Left ventricle myocardium inferior (tissue), 1 donor: Measurements from ENCODE around the gene SNX22. TPM values are rescaled to one million over a fixed set of nuclear protein-coding genes. Genes with fewer than 3 reads are reported as not detected.

Source experiments
- DNase-seq: peaks from one replicate; pipeline ENCODE4 v3.0.0-alpha.2; 2020
- H3K27ac ChIP-seq: fragments of 200-600 bp; replicated peaks from 2 replicates; pipeline ENCODE4 v1.8.0; 2021
- H3K27me3 ChIP-seq: fragments of 200-600 bp; 2 replicates; pipeline ENCODE4 v1.8.0; 2021; ENCODE audit warnings: low read depth
- H3K36me3 ChIP-seq: fragments of 200-600 bp; 2 replicates; pipeline ENCODE4 v1.8.0; 2021
- H3K4me1 ChIP-seq: fragments of 200-600 bp; 2 replicates; pipeline ENCODE4 v1.8.0; 2021
- H3K4me3 ChIP-seq: fragments of 200-600 bp; 2 replicates; pipeline ENCODE4 v1.8.0; 2021; ENCODE audit warnings: mild to moderate bottlenecking, moderate library complexity
- H3K9me3 ChIP-seq: fragments of 200-600 bp; replicated peaks from 2 replicates; pipeline ENCODE4 v1.8.0; 2021
- intact Hi-C: fragments of 100-400 bp; cut with micrococcal nuclease; formaldehyde crosslinking; loops from one replicate; pipeline ENCODE4 v1.11.0; 2022
- total RNA-seq: library from RNA; stranded (reverse); fragmentation: NEBNext Ultra II Directional; extraction: Animal tissue kit (Norgen Biotek cat#: 25700); gene quantifications from one replicate; pipeline ENCODE4 v1.2.1, GENCODE V29; 2021
- TF ChIP-seq, protein P1 (sequence below): fragments of 200-600 bp; IDR thresholded peaks from 2 replicates; pipeline ENCODE4 v1.8.0; 2021; ENCODE audit warnings: antibody characterized with exemption, mild to moderate bottlenecking, borderline replicate concordance
- donor health status: DM: no; HTN: yes; CAD: no; lungs with severe emphysema.

The SNX22 gene
- total RNA-seq, 1 donor from 2014 or later = 2.0 TPM

DNA sequence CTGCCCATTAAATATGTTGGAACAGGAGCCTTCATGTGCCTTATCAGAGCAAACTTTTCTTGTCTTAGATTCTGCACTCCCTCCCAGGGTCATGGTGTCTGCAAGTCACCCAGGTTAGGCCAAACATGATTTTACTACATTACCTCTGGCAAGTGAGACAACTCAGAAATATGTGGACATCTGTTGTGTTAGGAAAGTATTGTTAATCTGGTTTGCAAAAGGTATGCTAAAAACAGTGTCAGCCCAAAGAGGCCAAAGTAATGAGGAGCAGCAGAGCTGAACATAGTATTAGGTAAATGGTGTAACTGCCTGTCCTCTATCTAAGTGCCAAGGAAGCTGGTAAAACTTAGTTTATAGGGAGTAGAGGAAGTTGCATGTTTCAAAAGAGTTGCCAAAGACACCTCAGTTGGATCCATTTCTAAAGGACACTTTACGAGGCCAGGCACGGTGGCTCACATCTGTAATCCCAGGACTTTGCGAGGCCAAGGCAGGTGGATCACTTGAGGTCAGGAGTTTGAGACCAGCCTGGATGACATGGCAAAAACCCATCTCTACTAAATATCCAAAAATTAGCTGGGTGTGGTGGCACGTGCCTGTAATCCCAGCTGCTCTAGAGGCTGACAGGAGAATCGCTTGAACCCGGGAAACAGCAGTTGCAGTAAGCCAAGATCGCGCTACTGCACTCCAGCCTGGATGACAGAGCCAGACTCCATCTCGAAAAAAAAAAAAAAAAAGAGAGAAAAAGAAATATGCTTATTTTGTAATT, 33.8 kb downstream of the SNX22 start:
- peaks cover 41% of the 10 kb centered on the region for H3K36me3 ChIP-seq
- H3K4me1 ChIP-seq = no peaks in the 10 kb centered on the region
- DNase-seq = no peak
- intact Hi-C loops = no loop called here
- H3K9me3 ChIP-seq = no peaks in the 10 kb centered on the region
- H3K27me3 ChIP-seq = no peaks in the 10 kb centered on the region
- TF ChIP-seq, protein P1, sequence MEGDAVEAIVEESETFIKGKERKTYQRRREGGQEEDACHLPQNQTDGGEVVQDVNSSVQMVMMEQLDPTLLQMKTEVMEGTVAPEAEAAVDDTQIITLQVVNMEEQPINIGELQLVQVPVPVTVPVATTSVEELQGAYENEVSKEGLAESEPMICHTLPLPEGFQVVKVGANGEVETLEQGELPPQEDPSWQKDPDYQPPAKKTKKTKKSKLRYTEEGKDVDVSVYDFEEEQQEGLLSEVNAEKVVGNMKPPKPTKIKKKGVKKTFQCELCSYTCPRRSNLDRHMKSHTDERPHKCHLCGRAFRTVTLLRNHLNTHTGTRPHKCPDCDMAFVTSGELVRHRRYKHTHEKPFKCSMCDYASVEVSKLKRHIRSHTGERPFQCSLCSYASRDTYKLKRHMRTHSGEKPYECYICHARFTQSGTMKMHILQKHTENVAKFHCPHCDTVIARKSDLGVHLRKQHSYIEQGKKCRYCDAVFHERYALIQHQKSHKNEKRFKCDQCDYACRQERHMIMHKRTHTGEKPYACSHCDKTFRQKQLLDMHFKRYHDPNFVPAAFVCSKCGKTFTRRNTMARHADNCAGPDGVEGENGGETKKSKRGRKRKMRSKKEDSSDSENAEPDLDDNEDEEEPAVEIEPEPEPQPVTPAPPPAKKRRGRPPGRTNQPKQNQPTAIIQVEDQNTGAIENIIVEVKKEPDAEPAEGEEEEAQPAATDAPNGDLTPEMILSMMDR = no peak
- H3K27ac ChIP-seq = no peak overlapping the region
- no peak overlapping the region for H3K4me3 ChIP-seq

DNA sequence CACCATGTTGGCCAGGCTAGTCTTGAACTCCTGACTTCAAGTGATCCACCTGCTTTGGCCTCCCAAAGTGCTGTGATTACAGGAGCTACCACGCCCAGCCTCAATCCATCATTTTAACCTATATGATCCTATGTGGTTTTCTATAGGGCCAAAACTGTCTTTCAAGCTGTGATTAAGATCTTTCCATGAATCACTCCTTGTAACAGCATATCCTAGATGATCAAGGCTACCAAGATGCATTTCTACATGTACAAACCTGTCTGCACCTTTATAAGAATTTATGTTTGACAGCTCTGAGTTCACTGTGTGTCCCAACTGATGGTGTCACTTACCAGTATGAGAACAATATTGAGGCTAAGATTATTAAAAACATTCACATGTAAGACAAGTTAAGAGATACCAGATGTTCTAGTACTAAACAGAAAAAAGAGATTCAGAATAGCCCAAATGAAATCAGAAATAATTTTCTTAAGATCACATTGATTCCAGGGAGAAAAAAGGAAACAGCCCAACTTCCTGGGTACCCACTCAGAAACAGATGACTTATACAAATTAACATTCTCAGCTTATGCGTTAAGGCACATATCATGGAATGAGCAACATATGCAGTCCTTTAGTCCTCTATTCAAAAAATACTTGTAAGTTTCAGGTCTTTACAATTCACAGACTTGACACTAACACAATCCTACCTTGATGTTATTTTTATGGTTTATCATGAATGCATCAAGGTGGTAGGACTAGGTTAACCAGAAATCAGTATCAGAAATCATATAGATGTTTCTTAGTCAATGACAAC, 36.1 kb downstream of the SNX22 start:
- Histone ChIP-seq H3K4me1 (no peaks in the 10 kb centered on the region), H3K9me3 (no peaks in the 10 kb centered on the region), H3K27me3 (no peaks in the 10 kb centered on the region), H3K27ac (no peak overlapping the region), H3K36me3 (peaks cover 39% of the 10 kb centered on the region), H3K4me3 (no peak overlapping the region)
- DNase-seq = no peak
- intact Hi-C loops = no loop called here
- TF ChIP-seq, protein P1 = no peak

GRCh38 chr15:64191971-64192830, 40.7 kb downstream of the SNX22 start:
- no peak overlapping the region for H3K27ac ChIP-seq
- intact Hi-C loops = no loop called here
- no peak for DNase-seq
- H3K9me3 ChIP-seq = no peaks in the 10 kb centered on the region
- no peak overlapping the region for H3K4me3 ChIP-seq
- H3K27me3 ChIP-seq = no peaks in the 10 kb centered on the region
- TF ChIP-seq, protein P1 = no peak
- H3K36me3 ChIP-seq = peaks cover 35% of the 10 kb centered on the region
- H3K4me1 ChIP-seq = peaks cover 2% of the 10 kb centered on the region

DNA sequence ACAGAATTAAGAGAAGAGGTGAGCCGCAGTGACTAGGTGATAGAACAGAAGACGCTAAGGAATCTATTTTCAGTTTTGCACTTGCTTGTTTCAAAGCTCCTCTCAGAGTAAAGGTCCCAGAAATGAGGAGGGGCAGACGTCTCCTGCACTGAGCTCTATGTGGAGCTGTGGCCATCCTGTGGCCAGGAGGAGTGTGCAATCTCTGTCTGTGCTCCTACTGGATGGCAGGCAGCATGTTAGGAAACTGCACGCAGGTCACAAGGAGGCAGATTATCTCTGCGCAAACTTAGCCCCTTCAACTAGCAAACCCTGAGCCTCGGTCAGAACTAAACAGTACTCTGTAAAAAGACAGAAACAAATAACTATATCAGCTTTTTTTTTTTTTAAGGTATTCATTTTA, 42.4 kb downstream of the SNX22 start:
- Histone ChIP-seq H3K36me3 (peaks cover 19% of the 10 kb centered on the region), H3K9me3 (no peaks in the 10 kb centered on the region), H3K4me3 (no peak overlapping the region), H3K27me3 (no peaks in the 10 kb centered on the region), H3K4me1 (peaks cover 9% of the 10 kb centered on the region), H3K27ac (no peak overlapping the region)
- TF ChIP-seq, protein P1 = no peak
- DNase-seq = no peak
- intact Hi-C loops = no loop called here

GRCh38 chr15:64197425-64197824, 45.9 kb downstream of the SNX22 start:
- H3K9me3 ChIP-seq = no peaks in the 10 kb centered on the region
- DNase-seq = no peak
- H3K27me3 ChIP-seq = no peaks in the 10 kb centered on the region
- peaks cover 42% of the 10 kb centered on the region for H3K36me3 ChIP-seq
- H3K4me1 ChIP-seq = peaks cover 9% of the 10 kb centered on the region
- no peak overlapping the region for H3K4me3 ChIP-seq
- TF ChIP-seq, protein P1 = no peak
- intact Hi-C loops = no loop called here
- no peak overlapping the region for H3K27ac ChIP-seq
